Activated CD8-positive, alpha-beta memory T cell treated with anti-CD3 and anti-CD28 coated beads for 4 hours (primary cell): ENCODE measurements around the gene GALNT13.

Experiments used
- DNase-seq, 2 donors: peaks; one replicate each; pipeline ENCODE4 v3.0.0-alpha.2; 2020; ENCODE audit warnings: low read depth in 2 of 2

The GALNT13 gene

DNA sequence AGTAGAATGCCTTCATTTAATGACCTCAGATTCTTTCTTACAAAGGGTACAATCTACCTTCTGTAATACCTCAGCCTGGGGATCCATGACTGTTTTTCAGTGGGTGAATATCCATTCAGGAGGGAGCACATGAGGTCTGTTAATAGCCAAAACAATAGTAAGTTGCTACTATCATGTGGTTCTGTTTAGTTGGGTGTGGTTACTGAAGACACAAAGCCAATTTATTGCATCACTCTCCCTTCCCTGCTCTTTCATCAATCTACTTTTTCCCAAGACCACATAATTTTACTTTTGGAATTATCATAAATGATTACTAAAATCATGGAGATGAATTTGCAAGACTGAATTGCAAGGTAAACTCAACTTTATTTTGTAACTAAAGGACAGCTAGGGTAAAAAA, 254.2 kb downstream of the GALNT13 start:
- no peak for DNase-seq

DNA sequence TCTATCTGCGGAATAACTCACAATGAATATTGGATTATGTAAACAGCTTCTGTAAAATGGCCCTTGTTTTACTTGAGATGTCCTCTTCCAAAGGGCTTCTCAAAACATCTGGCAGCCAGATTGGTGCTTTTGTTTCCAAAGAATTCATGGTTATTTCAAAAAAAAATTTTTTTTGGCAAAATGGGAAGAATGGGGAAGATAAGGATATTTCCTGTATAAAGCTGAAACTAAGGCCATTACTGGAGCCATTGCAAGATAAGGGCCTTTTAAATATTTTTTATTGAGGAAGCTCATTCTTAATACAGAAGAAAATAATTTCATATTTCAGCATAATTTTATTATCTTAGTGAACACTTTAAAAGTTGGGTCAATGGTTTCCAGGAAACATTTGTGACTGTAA, 259.1 kb downstream of the GALNT13 start:
- no peak for DNase-seq

DNA sequence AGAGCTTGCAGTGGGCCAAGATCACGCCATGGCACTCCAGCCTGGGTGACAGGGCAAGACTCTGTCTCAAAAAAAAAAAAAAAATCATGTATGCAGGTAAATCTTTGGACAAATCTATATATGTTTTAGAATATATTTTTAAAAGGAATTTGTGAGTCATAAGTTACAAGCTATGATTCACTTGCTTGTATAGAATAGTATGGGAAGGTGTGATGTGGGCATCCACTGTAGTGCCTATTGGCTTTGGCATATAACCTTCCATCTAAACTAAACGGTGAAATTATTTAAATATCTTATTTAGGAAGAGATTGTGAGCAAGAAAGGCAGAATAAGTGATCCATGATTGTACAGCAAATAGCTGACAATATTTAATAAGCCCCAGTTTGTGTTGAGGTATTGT, 261.1 kb downstream of the GALNT13 start:
- DNase-seq, result no peak

DNA sequence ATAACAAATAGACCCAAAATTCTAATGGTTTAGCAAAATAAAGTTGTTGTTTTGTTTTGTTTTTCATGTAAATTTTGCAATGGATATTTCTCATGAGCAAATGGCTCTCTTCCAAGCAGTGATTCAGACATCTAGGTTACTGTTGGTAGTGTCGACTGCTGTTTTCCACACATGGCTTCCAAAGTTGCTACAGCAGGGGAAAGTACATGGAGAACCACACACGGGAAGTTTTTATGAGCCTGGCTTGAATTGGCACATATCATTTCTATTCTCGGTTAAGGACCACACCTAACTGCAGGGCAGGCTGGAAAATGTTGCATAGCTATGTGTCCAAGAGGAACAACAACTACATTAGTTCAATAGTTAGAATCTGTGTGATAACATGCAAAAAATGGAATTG, 262.1 kb downstream of the GALNT13 start:
- DNase-seq, result no peak

DNA sequence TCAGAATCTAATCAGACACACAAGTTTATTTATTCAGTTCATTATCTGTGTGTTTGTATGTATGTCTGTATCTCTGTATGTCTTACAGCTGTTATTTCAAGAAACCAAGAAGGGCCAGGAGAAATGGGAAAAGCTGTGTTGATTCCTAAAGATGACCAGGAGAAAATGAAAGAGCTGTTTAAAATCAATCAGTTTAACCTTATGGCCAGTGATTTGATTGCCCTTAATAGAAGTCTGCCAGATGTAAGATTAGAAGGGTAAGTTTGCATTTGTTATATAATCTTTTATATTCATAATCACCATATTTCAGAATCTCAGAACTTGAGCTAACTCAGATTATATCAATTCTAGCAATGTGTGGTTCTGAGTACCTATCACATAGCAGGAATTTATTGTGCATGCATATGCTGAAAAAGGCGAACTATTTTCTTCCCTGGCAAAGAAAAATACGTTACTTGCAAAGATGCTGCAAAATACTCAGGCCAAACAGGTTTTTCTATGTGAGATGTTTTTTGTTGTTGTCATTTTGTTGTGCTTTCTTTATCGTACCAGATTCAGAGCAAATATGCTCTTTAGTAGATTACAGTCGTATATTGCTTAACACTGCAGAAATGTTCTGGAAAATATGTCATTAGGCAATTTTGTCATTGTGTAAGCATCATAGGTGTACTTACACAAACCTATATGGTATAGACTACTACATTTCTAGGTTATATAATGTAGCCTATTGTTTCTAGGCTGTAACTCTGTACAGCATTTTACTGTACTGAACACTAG, 268.7 kb downstream of the GALNT13 start:
- no peak for DNase-seq

DNA sequence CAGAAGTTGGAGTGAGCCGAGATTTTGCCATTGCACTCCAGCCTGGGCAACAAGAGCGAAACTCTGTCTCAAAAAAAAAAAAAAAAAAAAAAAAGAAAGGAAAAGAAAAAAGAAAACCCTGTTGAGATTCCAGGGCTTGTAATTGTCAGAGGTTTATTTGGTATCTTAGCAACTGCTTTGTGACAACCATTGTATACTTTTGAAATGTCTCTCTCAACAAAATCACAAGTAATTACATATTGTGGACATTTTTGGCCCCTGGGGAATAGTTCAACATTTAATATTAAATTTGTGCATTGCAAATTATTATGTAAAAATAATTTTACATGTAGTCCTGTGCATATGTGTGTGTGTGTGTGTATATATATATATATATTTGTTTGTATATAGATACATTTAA, 270.8 kb downstream of the GALNT13 start:
- no peak for DNase-seq

DNA sequence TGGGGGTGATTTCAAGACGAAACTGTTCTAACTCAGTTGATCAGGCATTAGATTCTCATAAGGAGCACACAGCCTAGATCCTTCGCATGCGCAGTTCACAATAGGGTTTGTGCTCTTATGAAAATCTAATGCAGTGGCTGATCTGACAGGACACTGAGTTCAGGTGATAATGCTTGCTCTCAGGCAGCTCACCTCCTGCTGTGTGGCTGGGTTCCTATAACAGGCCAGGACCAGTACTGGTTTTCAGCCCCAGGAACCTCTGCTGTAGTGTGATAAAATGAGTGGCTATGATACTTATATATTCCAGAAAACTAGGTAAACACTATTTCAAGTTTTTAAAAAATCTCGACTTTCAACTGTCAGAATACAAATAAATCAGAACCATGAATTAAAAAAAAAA, 271.4 kb downstream of the GALNT13 start:
- no peak for DNase-seq

DNA sequence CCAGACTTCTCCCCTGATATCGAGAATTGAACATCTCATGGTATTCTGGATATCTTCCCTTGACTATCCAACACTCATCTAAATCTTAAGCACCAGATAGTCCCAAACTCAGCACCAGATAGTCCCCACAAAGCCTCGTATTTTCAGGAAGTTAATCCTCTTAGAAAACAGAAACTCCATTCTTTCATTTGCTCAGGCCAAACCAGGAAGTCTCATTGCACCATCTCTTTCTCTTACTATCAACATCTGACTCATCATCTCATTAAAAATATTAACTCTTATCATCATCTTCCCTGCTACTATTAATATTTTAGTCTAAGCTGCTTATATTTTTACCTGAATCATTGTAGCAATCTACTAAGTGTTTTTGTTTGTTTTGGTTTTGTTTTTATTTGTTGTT, 286.4 kb downstream of the GALNT13 start:
- DNase-seq, result no peak

DNA sequence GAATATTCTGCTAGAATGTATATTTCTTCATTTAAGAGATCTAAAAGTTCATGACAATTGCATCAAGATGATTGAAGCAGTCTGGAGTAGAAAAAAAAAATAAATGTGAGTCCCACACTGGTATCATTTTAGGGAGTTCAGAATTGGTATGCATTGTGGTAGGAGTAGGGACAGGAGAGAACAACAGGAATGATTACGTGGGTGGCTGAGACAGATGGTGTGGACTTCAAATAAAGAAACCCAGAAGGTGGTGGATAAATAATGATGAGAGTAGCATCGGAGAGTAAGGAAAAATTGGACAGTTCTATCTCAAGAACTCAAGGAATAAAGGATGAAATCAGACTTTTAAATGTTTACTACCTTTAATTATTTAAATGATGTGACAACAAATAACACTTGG, 289.6 kb downstream of the GALNT13 start:
- DNase-seq, result no peak

DNA sequence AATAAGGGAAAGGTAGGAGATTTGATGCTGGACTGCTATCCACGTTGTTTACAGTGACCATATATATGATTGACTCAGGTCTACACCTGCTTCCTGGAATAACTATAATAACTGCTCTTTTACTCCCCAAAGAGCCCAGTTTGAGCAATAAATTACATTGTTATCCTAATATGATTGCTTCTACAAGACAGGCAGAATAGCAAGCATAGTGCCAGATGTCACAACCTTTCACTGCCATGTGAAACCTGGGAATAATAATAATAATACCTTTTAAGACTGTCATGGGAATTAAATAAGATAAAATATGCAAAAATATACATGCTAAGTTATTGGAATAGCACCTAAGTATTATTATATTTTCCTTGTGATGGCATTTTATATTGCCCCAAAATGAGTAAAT, 298.7 kb downstream of the GALNT13 start:
- DNase-seq, result no peak

DNA sequence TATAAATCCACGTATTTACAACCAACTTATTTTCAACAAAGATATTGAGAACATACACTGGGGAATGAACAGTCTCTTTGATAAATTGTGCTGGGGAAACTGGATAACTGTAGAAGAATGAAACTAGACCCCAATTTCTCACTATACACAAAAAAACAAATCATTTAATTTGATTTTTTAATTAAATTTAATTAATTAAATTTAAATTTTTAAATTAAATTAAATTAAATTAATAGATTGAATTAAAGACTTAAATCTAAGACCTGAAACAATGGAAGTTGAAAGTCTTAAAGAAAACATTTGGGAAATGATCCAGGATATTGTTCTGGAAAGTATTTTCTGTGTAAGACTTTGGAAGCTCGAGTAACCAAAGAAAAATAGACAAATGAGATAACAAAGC, 301.4 kb downstream of the GALNT13 start:
- DNase-seq, result no peak

DNA sequence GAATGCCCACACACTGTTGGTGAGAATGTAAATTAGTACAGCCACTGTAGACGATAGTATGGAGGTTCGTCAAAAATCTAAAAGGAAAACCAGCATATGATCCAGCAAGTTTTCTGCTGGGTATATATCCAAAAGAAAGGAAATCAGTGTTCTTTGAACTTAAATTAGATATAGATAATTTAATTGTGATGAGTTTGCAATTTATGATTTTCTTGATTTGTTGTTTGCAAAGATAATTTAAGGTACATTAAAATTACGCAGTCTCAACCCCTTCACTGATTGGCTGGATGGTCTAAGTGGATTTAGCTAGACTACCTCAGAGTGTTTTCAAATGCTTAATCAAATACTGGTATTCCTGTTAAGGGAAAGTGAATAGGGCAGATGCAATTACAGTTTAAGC, 302.2 kb downstream of the GALNT13 start:
- no peak for DNase-seq

DNA sequence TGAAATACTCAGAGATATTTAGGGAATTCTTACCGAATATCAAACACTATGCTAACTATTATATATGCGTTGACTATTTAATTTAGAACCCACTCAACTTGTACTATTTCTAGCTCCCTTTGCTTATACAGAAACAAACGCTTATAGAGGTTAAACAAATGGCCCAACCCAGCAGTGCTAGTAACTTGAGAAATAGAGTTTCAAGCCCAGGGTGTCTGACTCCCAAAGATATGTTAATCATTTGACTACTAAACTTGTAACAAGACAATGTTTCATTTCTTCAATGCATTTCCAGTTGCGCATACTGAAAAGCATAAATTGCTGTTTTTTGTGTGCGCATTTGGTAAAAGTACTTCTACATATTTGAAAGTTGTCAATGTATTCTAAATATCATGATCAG, 310.3 kb downstream of the GALNT13 start:
- DNase-seq, result no peak

DNA sequence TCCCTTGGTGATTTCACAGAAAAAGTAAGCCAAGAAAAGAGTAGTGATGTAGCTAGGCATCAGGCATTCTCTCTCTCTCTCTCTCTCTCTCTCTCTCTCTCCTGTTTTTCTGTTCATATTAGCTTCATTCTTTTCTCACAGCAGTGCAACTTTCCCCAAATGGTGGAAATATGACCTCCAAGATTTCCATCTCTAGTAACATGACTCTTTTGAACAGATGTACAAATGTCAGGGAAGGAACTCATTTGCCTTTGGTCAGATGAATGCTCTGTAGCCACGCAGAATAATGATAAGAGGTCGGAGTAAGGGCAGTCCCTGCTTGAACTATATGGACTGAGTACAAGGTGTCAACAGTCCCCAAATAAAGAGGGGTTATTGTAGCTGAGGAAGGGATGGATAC, 316.2 kb downstream of the GALNT13 start:
- DNase-seq, result no peak

DNA sequence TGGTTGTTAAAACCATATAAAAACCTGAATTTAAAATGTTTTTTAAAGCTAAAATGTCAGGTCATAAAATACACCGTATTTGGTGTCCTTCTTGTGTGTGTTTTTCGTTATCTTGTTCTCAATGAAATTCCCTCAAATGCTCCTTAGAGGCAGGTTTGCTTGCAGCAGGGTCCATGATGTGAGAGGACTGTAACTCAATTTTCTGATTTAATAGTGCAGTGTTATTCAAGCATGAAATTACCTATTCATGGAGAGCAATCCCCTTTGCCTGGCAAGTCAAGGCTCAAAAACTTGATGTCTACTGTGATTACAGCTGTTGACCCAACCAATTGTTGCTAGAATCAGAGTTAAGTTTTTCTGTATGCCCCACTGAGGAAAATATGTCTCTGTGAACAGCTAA, 318.2 kb downstream of the GALNT13 start:
- DNase-seq, result no peak

DNA sequence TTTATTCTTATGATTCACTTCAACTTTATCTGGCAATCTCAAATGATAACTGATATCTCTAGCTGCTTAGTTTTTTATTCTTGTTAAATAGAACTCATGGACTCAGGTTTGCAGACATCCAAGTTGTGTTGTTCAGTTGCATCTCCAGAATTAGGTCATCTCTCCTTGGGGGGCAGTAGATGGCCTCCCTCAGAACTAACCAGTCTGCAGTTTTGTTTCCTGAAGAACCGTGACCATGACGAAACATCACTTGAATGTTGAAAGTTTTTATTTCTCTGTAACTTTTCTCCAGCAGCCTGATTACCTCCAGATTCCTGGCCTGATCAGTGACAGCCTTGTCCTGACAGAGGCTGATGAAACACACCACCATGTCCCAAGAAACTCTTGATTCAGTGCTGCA, 321.5 kb downstream of the GALNT13 start:
- no peak for DNase-seq

DNA sequence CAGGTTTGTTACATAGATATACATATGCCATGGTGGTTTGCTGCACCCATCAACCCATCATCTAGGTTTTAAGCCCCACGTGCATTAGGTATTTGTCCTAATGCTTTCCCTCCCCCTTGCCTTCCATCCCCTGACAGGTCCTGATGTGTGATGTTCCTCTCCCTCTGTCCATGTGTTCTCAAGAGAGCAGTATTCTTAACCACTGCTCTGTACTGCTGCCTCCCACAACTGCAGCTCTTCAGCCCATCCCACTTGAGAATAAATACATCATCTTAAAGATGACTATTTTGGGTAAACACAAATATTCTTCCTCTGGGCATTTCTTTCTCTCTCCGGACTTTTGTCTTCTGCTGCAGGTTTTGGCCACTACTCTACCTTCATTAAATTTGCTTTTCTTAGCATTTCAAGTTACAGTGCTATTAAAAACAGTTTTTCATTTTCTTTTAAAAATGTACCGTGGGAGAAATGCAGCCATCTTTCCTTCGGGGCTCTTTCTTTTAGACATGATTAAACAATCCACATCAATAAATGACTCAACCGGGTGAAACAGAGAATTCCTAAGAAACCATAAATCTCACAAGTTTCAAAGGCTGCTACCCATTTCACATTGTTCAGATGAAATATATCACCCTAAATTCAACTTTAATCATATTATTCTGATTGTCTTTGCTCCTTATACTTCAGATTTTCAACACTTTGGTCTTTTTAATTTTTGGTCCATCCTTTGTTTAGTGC, 323.4 kb downstream of the GALNT13 start:
- DNase-seq, result no peak

DNA sequence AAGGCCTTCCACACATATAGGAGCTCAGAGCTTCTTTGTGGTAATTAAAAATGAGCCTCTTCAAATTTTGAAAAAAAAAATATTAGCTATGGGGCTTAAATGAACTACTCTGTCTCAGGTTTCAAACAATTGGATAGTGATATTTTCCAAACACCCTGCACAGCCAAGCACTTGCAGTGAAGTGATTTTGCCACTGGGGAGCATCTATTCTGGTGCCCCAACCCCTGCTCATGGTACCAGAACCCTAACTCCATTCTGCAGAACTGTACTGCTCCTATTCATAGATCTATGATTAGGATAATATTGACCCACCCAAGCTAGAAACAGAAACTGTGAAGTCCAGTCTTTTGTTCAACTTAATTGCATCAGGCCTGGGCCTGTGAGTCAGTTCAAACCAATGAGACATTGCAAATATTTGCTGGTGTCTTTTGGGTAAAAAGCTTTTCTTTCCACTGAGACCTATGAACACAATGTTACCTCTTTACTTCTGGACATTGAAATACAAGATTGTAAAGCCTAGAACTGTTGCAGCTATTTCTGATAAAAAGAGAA, 324.0 kb downstream of the GALNT13 start:
- DNase-seq, result no peak

DNA sequence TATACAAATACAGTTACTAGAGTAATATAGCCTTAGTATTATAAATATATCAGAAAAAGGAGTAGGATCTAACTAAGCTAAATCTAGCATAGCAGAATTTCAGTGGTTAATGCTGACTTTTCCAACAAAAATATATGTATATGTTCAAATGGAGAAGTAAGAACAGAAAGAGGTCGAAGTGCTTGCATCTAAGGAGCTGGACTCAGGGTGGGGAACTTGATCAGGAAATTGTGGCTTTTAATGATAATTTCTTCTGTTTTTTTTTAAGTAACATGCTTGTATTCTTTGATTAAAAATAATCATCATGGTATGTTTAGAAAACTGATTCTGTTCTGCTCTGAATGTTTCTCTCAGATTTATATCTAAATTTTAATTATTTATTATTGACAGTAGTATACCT, 327.1 kb downstream of the GALNT13 start:
- DNase-seq, result no peak

DNA sequence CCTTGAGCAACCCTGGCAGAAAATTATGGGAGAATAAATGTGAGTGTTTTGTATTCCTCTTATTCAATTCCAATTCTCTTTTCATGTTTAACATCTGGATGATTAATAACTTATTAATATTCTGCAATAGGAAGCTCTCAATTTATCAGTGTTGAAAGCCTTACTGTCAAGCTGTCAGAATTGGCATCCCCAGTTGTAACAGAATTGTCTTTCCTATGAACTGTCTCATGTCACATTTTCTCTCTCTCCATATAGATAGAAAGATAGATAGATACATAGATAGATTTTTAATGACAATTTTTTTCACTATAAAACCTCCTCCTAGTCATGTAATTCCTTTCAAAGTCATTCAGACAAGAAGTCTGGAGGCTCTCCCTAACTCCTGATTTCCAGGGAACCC, 331.5 kb downstream of the GALNT13 start:
- DNase-seq, result no peak

DNA sequence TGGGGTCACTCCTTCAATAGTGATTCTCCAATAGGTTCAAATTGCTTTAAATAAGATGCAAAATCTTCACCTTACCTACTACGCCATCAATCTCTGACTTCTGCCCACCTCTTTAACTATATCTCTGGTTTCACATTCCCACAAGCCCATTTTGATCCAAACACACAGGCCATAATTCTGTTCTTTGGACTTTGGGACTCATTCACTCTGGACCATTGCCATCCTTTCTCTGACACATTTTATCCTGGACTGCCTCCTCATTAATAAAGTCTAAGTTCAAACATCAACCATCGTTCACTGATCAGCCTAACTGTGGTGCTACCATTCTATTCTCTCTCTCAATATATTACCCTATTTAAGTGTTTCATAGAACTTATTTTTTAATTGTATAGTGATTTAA, 332.2 kb downstream of the GALNT13 start:
- no peak for DNase-seq

DNA sequence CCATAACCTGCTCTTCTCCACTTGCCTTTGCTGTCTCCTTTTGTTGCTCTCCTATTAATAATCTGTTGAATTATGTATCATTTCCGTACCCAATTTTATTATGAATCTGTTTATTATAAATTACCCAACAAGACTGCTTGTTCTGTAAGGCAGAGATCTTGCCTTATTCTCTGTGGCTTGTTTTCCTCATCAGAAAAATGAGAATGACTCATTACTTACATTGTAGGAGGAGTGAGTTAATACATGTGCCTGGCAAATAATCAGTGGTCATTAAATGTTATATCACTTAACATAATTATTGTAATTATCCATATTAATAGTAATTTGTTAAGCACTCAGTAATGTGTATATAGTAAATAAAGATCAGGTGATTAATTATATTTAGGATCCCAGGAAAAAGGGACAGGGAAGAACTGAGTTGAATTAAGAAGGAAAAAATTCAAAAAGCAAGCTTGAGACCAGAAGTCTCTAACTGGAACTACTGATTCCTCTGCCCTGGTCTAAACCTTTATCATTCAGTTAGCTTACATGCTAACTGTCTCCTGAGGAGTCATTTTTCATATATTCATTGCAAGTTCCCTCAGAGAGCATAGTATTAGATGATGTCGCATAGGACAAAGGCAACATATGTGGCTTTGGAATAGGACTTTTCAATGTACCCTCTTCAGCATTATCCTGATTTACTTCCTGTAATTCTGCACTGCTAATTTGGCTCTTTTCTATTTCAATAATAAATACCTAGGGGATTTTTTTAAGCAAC, 335.7 kb downstream of the GALNT13 start:
- DNase-seq, result no peak

DNA sequence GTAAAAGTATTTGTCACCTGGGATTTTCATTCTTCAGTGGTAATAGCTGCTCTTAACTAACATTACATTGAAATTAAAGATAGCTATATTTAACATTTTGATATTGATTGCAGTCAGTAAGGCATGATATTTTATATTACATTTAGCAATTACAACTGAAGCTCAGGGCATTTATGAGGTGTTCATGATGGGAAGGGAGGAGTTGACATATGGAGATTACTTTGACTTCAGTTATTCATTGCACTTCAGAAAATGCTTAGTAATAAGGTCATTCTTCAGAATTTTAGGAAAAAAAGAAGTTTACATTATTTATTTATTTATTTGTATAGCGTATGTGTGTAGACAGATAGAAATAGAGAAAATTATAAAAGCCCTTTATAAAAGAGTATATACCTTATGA, 352.0 kb downstream of the GALNT13 start:
- DNase-seq, result no peak
